C4-2B (cell line): ENCODE data around the gene RNF150.

ENCODE experiments used
- H3K27ac ChIP-seq: fragments of 450-650 bp; 2 replicates; pipeline ENCODE4 v1.5.1; 2017
- CTCF ChIP-seq: fragments of 450-650 bp; conservative IDR thresholded peaks from 2 replicates; pipeline ENCODE4 v1.5.1; 2017; ENCODE audit warnings: mild to moderate bottlenecking
- ZFX ChIP-seq: fragments of 450-650 bp; IDR thresholded peaks from 2 replicates; pipeline ENCODE4 v1.6.1; 2017

Gene RNF150

GRCh38 chr4:141119071-141119470 lies 14.2 kb downstream of the RNF150 start:
- no peak overlapping the region for H3K27ac ChIP-seq
- TF ChIP-seq CTCF = no peak
- TF ChIP-seq ZFX = no peak

- H3K27ac ChIP-seq = no peak overlapping the region
- no peak for TF ChIP-seq CTCF
- no peak for TF ChIP-seq ZFX
Measured at GRCh38 chr4:141118381-141118780, 14.9 kb downstream of the RNF150 start.

- H3K27ac ChIP-seq = no peak overlapping the region
- no peak for TF ChIP-seq CTCF
- TF ChIP-seq ZFX = no peak
Measured at GRCh38 chr4:141117935-141118334, 15.3 kb downstream of the RNF150 start.

- TF ChIP-seq CTCF = no peak
- no peak for TF ChIP-seq ZFX
- H3K27ac ChIP-seq = no peak overlapping the region
Measured at GRCh38 chr4:141109983-141110382, 23.3 kb downstream of the RNF150 start.

GRCh38 chr4:141107927-141108326 lies 25.3 kb downstream of the RNF150 start:
- TF ChIP-seq ZFX (no peak), CTCF (no peak)
- no peak overlapping the region for H3K27ac ChIP-seq

GRCh38 chr4:141102367-141102766 lies 30.9 kb downstream of the RNF150 start:
- TF ChIP-seq ZFX (no peak), CTCF (no peak)
- H3K27ac ChIP-seq = no peak overlapping the region

GRCh38 chr4:141101511-141101910 lies 31.8 kb downstream of the RNF150 start:
- TF ChIP-seq ZFX = no peak
- TF ChIP-seq CTCF = no peak
- H3K27ac ChIP-seq = no peak overlapping the region
